H9 (cell line): ENCODE results near the gene VASN. TPM values are rescaled to one million over a fixed set of nuclear protein-coding genes. Genes with fewer than 3 reads are reported as not detected.

ENCODE experiments used
- DNase-seq: peaks from one replicate; pipeline ENCODE4 v3.0.0-alpha.2; 2017
- H2AFZ ChIP-seq: one replicate; pipeline ENCODE4 v1.6.1; 2013; ENCODE audit warnings: mild to moderate bottlenecking, low read length, control low read depth, moderate library complexity
- H2AK5ac ChIP-seq: 2 replicates; pipeline ENCODE4 v1.6.1; 2013; ENCODE audit warnings: low read length, control low read depth, mixed read lengths; ENCODE audit not compliant: insufficient read length
- H2BK120ac ChIP-seq: one replicate; pipeline ENCODE4 v1.6.1; 2013; ENCODE audit warnings: low read depth, mild to moderate bottlenecking, low read length, control low read depth, inconsistent platforms; ENCODE audit not compliant: poor library complexity, severe bottlenecking
- H2BK12ac ChIP-seq: 2 replicates; pipeline ENCODE4 v1.6.1; 2013; ENCODE audit warnings: low read length, control low read depth, mixed read lengths, low read depth; ENCODE audit not compliant: insufficient read length
- H2BK15ac ChIP-seq: 2 replicates; pipeline ENCODE4 v1.6.1; 2013; ENCODE audit warnings: low read depth, low read length, control low read depth
- H2BK20ac ChIP-seq: one replicate; pipeline ENCODE4 v1.6.1; 2013; ENCODE audit warnings: low read depth, mild to moderate bottlenecking, low read length, control low read depth, inconsistent platforms; ENCODE audit not compliant: poor library complexity, severe bottlenecking
- H2BK5ac ChIP-seq: 2 replicates; pipeline ENCODE4 v1.6.1; 2013; ENCODE audit warnings: low read length, control low read depth, mixed read lengths; ENCODE audit not compliant: insufficient read length
- H3K14ac ChIP-seq: 2 replicates; pipeline ENCODE4 v1.6.1; 2013; ENCODE audit warnings: low read length, control low read depth; ENCODE audit not compliant: insufficient read depth
- H3K18ac ChIP-seq: 2 replicates; pipeline ENCODE4 v1.6.1; 2013; ENCODE audit warnings: low read depth, mild to moderate bottlenecking, mixed read lengths, low read length, control low read depth; ENCODE audit not compliant: insufficient read length
- H3K23ac ChIP-seq: 2 replicates; pipeline ENCODE4 v1.6.1; 2013; ENCODE audit warnings: low read length, control low read depth, mixed read lengths, low read depth; ENCODE audit not compliant: insufficient read length
- H3K23me2 ChIP-seq: 2 replicates; pipeline ENCODE4 v1.6.1; 2013; ENCODE audit warnings: low read depth, mild to moderate bottlenecking, mixed read lengths, low read length, control low read depth; ENCODE audit not compliant: insufficient read length, poor library complexity, severe bottlenecking
- H3K27ac ChIP-seq: 2 replicates; pipeline ENCODE4 v1.5.1; 2013; ENCODE audit warnings: low read length, control low read depth, mixed read lengths, low read depth; ENCODE audit not compliant: insufficient read length
- H3K27me3 ChIP-seq: 2 replicates; pipeline ENCODE4 v1.6.1; 2013; ENCODE audit warnings: low read length, control low read depth, inconsistent platforms; ENCODE audit not compliant: insufficient read depth
- H3K4ac ChIP-seq: 2 replicates; pipeline ENCODE4 v1.6.1; 2013; ENCODE audit warnings: low read depth, mild to moderate bottlenecking, control low read depth, inconsistent platforms, low read length, moderate library complexity
- H3K4me1 ChIP-seq: 2 replicates; pipeline ENCODE4 v1.6.1; 2013; ENCODE audit warnings: low read length, control low read depth, inconsistent platforms; ENCODE audit not compliant: insufficient read depth
- H3K4me2 ChIP-seq: 2 replicates; pipeline ENCODE4 v1.6.1; 2013; ENCODE audit warnings: low read length, control low read depth, mixed read lengths; ENCODE audit not compliant: insufficient read length, insufficient read depth
- H3K56ac ChIP-seq: 2 replicates; pipeline ENCODE4 v1.6.1; 2013; ENCODE audit warnings: low read depth, mild to moderate bottlenecking, mixed read lengths, low read length, control low read depth; ENCODE audit not compliant: insufficient read length
- H3K79me1 ChIP-seq: 2 replicates; pipeline ENCODE4 v1.6.1; 2013; ENCODE audit warnings: low read depth, mild to moderate bottlenecking, moderate library complexity, low read length, control low read depth, inconsistent platforms; ENCODE audit not compliant: insufficient read depth, poor library complexity, severe bottlenecking
- H3K79me2 ChIP-seq: 2 replicates; pipeline ENCODE4 v1.6.1; 2013; ENCODE audit warnings: low read length, control low read depth, inconsistent platforms; ENCODE audit not compliant: insufficient read depth
- H3K9ac ChIP-seq: 2 replicates; pipeline ENCODE4 v1.6.1; 2013; ENCODE audit warnings: low read length, control low read depth, mixed read lengths; ENCODE audit not compliant: insufficient read length; ENCODE audit errors: extremely low read depth
- H3K9me3 ChIP-seq: one replicate; pipeline ENCODE4 v1.6.1; 2013; ENCODE audit warnings: low read depth, low read length, inconsistent platforms; ENCODE audit not compliant: control insufficient read depth
- H3T11ph ChIP-seq: one replicate; pipeline ENCODE4 v1.6.1; 2013; ENCODE audit warnings: mild to moderate bottlenecking, low read length, control low read depth, inconsistent platforms
- H4K20me1 ChIP-seq: one replicate; pipeline ENCODE4 v1.6.1; 2013; ENCODE audit not compliant: control insufficient read depth, insufficient read length, insufficient read depth
- H4K5ac ChIP-seq: 2 replicates; pipeline ENCODE4 v1.6.1; 2013; ENCODE audit warnings: low read depth, mild to moderate bottlenecking, mixed read lengths, low read length, control low read depth; ENCODE audit not compliant: insufficient read length
- H4K8ac ChIP-seq: replicated peaks from 2 replicates; pipeline ENCODE4 v1.6.1; 2013; ENCODE audit warnings: low read length, control low read depth, mixed read lengths, low read depth; ENCODE audit not compliant: insufficient read length
- H4K91ac ChIP-seq: 2 replicates; pipeline ENCODE4 v1.6.1; 2013; ENCODE audit warnings: low read depth, mild to moderate bottlenecking, moderate library complexity, mixed read lengths, low read length, control low read depth; ENCODE audit not compliant: insufficient read length
- H3K27ac Mint-ChIP-seq, 3 experiments: 2 replicates in 2 of 3; 3 replicates in 1 of 3; pipeline ENCODE4 v1.8.0; 2020 to 2021; ENCODE audit warnings: mixed read lengths in 3 of 3, mild to moderate bottlenecking in 1 of 3, moderate library complexity in 1 of 3
- H3K27me3 Mint-ChIP-seq: 2 replicates; pipeline ENCODE4 v1.8.0; 2021; ENCODE audit warnings: low read depth, mild to moderate bottlenecking, moderate library complexity, mixed read lengths
- H3K36me3 Mint-ChIP-seq, 3 experiments: 2 replicates in 2 of 3; 3 replicates in 1 of 3; pipeline ENCODE4 v1.8.0; 2020 to 2021; ENCODE audit warnings: low read depth in 3 of 3, mixed read lengths in 3 of 3; ENCODE audit not compliant: insufficient read depth in 1 of 3
- H3K4me1 Mint-ChIP-seq, 2 experiments: 2 replicates each; pipeline ENCODE4 v1.8.0; 2020; ENCODE audit warnings: mixed read lengths in 2 of 2
- H3K4me3 Mint-ChIP-seq, 2 experiments: 2 replicates in 1 of 2; 3 replicates in 1 of 2; pipeline ENCODE4 v1.8.0; 2020 to 2021; ENCODE audit warnings: mild to moderate bottlenecking in 2 of 2, mixed read lengths in 2 of 2, moderate library complexity in 1 of 2
- H3K9me3 Mint-ChIP-seq, 2 experiments: 2 replicates in 1 of 2; 3 replicates in 1 of 2; pipeline ENCODE4 v1.8.0; 2020; ENCODE audit warnings: mild to moderate bottlenecking in 2 of 2, mixed read lengths in 2 of 2, moderate library complexity in 1 of 2
- CTCF ChIP-seq: fragments of 200-600 bp; sonication (generic); conservative IDR thresholded peaks from 3 replicates; pipeline ENCODE4 v1.8.0; 2021; ENCODE audit warnings: antibody characterized with exemption, mild to moderate bottlenecking
- WGBS: extraction: QIAGEN DNeasy Blood & Tissue Kit; methylation state at CpG from one replicate; pipeline ENCODE4 v1.1.7; 2013; ENCODE audit warnings: missing lambda C conversion rate, low lambda C conversion rate, mixed read lengths; ENCODE audit not compliant: insufficient read length; ENCODE audit errors: extremely low coverage; 5-methylcytosine and 5-hydroxymethylcytosine counted together
- total RNA-seq: library from RNA; stranded (reverse); gene quantifications from 2 replicates; pipeline ENCODE4 v1.2.1, GENCODE V29; 2021

The VASN gene
- total RNA-seq, 1 experiment from 2014 or later: 11.0 TPM

GRCh38 chr16:4385789-4386450 is 14.3 kb downstream of the VASN start:
- Mint-ChIP-seq H3K36me3 (peaks cover 0 to 6% (median 2%) of the 10 kb centered on the region in 3 experiments; a peak in 4 of 7 replicates), H3K4me3 (no peak overlapping the region), H3K4me1 (peaks cover 21 to 22% of the 10 kb centered on the region in 2 experiments), H3K27ac (peak overlapping the region in 2 of 3 experiments; percentile 76 to 84; a peak in 2 of 7 replicates), H3K27me3 (no peaks in the 10 kb centered on the region), H3K9me3 (no peaks in the 10 kb centered on the region)
- H3K27me3 ChIP-seq: no peaks in the 10 kb centered on the region
- no peaks in the 10 kb centered on the region for H3K79me1 ChIP-seq
- H2BK15ac ChIP-seq: no peak overlapping the region
- no peak overlapping the region for H3K56ac ChIP-seq
- no peak overlapping the region; the same call in 1 of the 2 replicates for H3K14ac ChIP-seq
- H2BK12ac ChIP-seq: no peak overlapping the region
- H4K91ac ChIP-seq: no peak overlapping the region
- no peak overlapping the region for H3K9ac ChIP-seq
- H3T11ph ChIP-seq: no peak overlapping the region
- H2BK20ac ChIP-seq: no peak overlapping the region
- H3K4me1 ChIP-seq: no peaks in the 10 kb centered on the region; the same call in 1 of the 2 replicates
- no peak overlapping the region for H3K4ac ChIP-seq
- no peak overlapping the region for H4K5ac ChIP-seq
- H3K9me3 ChIP-seq: no peaks in the 10 kb centered on the region
- H2BK120ac ChIP-seq: no peak overlapping the region
- H3K18ac ChIP-seq: no peak overlapping the region
- H3K23ac ChIP-seq: no peak overlapping the region
- H3K27ac ChIP-seq: no peak overlapping the region
- no peak overlapping the region for H3K4me2 ChIP-seq
- H2BK5ac ChIP-seq: no peak overlapping the region
- no peak overlapping the region for H2AFZ ChIP-seq
- TF ChIP-seq CTCF: no peak
- WGBS: no CpG with 5 or more reads among the region's 11 CpGs
- DNase-seq: no peak
- no peaks in the 10 kb centered on the region for H3K23me2 ChIP-seq
- H3K79me2 ChIP-seq: no peaks in the 10 kb centered on the region
- H4K8ac ChIP-seq: no peak overlapping the region
- H2AK5ac ChIP-seq: no peak overlapping the region
- no peaks in the 10 kb centered on the region for H4K20me1 ChIP-seq
